H9 (cell line): ENCODE results near the gene MRPS11. TPM values are rescaled to one million over a fixed set of nuclear protein-coding genes. Genes with fewer than 3 reads are reported as not detected.
A peak's percentile ranks its signal among the peaks of the same experiment; 100 is the strongest.

Source experiments
- DNase-seq: peaks from one replicate; pipeline ENCODE4 v3.0.0-alpha.2; 2017
- H2AFZ ChIP-seq: one replicate; pipeline ENCODE4 v1.6.1; 2013; ENCODE audit warnings: mild to moderate bottlenecking, low read length, control low read depth, moderate library complexity
- H2AK5ac ChIP-seq: 2 replicates; pipeline ENCODE4 v1.6.1; 2013; ENCODE audit warnings: low read length, control low read depth, mixed read lengths; ENCODE audit not compliant: insufficient read length
- H2BK120ac ChIP-seq: one replicate; pipeline ENCODE4 v1.6.1; 2013; ENCODE audit warnings: low read depth, mild to moderate bottlenecking, low read length, control low read depth, inconsistent platforms; ENCODE audit not compliant: poor library complexity, severe bottlenecking
- H2BK12ac ChIP-seq: 2 replicates; pipeline ENCODE4 v1.6.1; 2013; ENCODE audit warnings: low read length, control low read depth, mixed read lengths, low read depth; ENCODE audit not compliant: insufficient read length
- H2BK15ac ChIP-seq: 2 replicates; pipeline ENCODE4 v1.6.1; 2013; ENCODE audit warnings: low read depth, low read length, control low read depth
- H2BK20ac ChIP-seq: one replicate; pipeline ENCODE4 v1.6.1; 2013; ENCODE audit warnings: low read depth, mild to moderate bottlenecking, low read length, control low read depth, inconsistent platforms; ENCODE audit not compliant: poor library complexity, severe bottlenecking
- H2BK5ac ChIP-seq: 2 replicates; pipeline ENCODE4 v1.6.1; 2013; ENCODE audit warnings: low read length, control low read depth, mixed read lengths; ENCODE audit not compliant: insufficient read length
- H3K14ac ChIP-seq: 2 replicates; pipeline ENCODE4 v1.6.1; 2013; ENCODE audit warnings: low read length, control low read depth; ENCODE audit not compliant: insufficient read depth
- H3K18ac ChIP-seq: 2 replicates; pipeline ENCODE4 v1.6.1; 2013; ENCODE audit warnings: low read depth, mild to moderate bottlenecking, mixed read lengths, low read length, control low read depth; ENCODE audit not compliant: insufficient read length
- H3K23ac ChIP-seq: 2 replicates; pipeline ENCODE4 v1.6.1; 2013; ENCODE audit warnings: low read length, control low read depth, mixed read lengths, low read depth; ENCODE audit not compliant: insufficient read length
- H3K23me2 ChIP-seq: 2 replicates; pipeline ENCODE4 v1.6.1; 2013; ENCODE audit warnings: low read depth, mild to moderate bottlenecking, mixed read lengths, low read length, control low read depth; ENCODE audit not compliant: insufficient read length, poor library complexity, severe bottlenecking
- H3K27ac ChIP-seq: 2 replicates; pipeline ENCODE4 v1.5.1; 2013; ENCODE audit warnings: low read length, control low read depth, mixed read lengths, low read depth; ENCODE audit not compliant: insufficient read length
- H3K27me3 ChIP-seq: 2 replicates; pipeline ENCODE4 v1.6.1; 2013; ENCODE audit warnings: low read length, control low read depth, inconsistent platforms; ENCODE audit not compliant: insufficient read depth
- H3K4ac ChIP-seq: 2 replicates; pipeline ENCODE4 v1.6.1; 2013; ENCODE audit warnings: low read depth, mild to moderate bottlenecking, control low read depth, inconsistent platforms, low read length, moderate library complexity
- H3K4me1 ChIP-seq: 2 replicates; pipeline ENCODE4 v1.6.1; 2013; ENCODE audit warnings: low read length, control low read depth, inconsistent platforms; ENCODE audit not compliant: insufficient read depth
- H3K4me2 ChIP-seq: 2 replicates; pipeline ENCODE4 v1.6.1; 2013; ENCODE audit warnings: low read length, control low read depth, mixed read lengths; ENCODE audit not compliant: insufficient read length, insufficient read depth
- H3K56ac ChIP-seq: 2 replicates; pipeline ENCODE4 v1.6.1; 2013; ENCODE audit warnings: low read depth, mild to moderate bottlenecking, mixed read lengths, low read length, control low read depth; ENCODE audit not compliant: insufficient read length
- H3K79me1 ChIP-seq: 2 replicates; pipeline ENCODE4 v1.6.1; 2013; ENCODE audit warnings: low read depth, mild to moderate bottlenecking, moderate library complexity, low read length, control low read depth, inconsistent platforms; ENCODE audit not compliant: insufficient read depth, poor library complexity, severe bottlenecking
- H3K79me2 ChIP-seq: 2 replicates; pipeline ENCODE4 v1.6.1; 2013; ENCODE audit warnings: low read length, control low read depth, inconsistent platforms; ENCODE audit not compliant: insufficient read depth
- H3K9ac ChIP-seq: 2 replicates; pipeline ENCODE4 v1.6.1; 2013; ENCODE audit warnings: low read length, control low read depth, mixed read lengths; ENCODE audit not compliant: insufficient read length; ENCODE audit errors: extremely low read depth
- H3K9me3 ChIP-seq: one replicate; pipeline ENCODE4 v1.6.1; 2013; ENCODE audit warnings: low read depth, low read length, inconsistent platforms; ENCODE audit not compliant: control insufficient read depth
- H3T11ph ChIP-seq: one replicate; pipeline ENCODE4 v1.6.1; 2013; ENCODE audit warnings: mild to moderate bottlenecking, low read length, control low read depth, inconsistent platforms
- H4K20me1 ChIP-seq: one replicate; pipeline ENCODE4 v1.6.1; 2013; ENCODE audit not compliant: control insufficient read depth, insufficient read length, insufficient read depth
- H4K5ac ChIP-seq: 2 replicates; pipeline ENCODE4 v1.6.1; 2013; ENCODE audit warnings: low read depth, mild to moderate bottlenecking, mixed read lengths, low read length, control low read depth; ENCODE audit not compliant: insufficient read length
- H4K8ac ChIP-seq: replicated peaks from 2 replicates; pipeline ENCODE4 v1.6.1; 2013; ENCODE audit warnings: low read length, control low read depth, mixed read lengths, low read depth; ENCODE audit not compliant: insufficient read length
- H4K91ac ChIP-seq: 2 replicates; pipeline ENCODE4 v1.6.1; 2013; ENCODE audit warnings: low read depth, mild to moderate bottlenecking, moderate library complexity, mixed read lengths, low read length, control low read depth; ENCODE audit not compliant: insufficient read length
- H3K27ac Mint-ChIP-seq, 3 experiments: 2 replicates in 2 of 3; 3 replicates in 1 of 3; pipeline ENCODE4 v1.8.0; 2020 to 2021; ENCODE audit warnings: mixed read lengths in 3 of 3, mild to moderate bottlenecking in 1 of 3, moderate library complexity in 1 of 3
- H3K27me3 Mint-ChIP-seq: 2 replicates; pipeline ENCODE4 v1.8.0; 2021; ENCODE audit warnings: low read depth, mild to moderate bottlenecking, moderate library complexity, mixed read lengths
- H3K36me3 Mint-ChIP-seq, 3 experiments: 2 replicates in 2 of 3; 3 replicates in 1 of 3; pipeline ENCODE4 v1.8.0; 2020 to 2021; ENCODE audit warnings: low read depth in 3 of 3, mixed read lengths in 3 of 3; ENCODE audit not compliant: insufficient read depth in 1 of 3
- H3K4me1 Mint-ChIP-seq, 2 experiments: 2 replicates each; pipeline ENCODE4 v1.8.0; 2020; ENCODE audit warnings: mixed read lengths in 2 of 2
- H3K4me3 Mint-ChIP-seq, 2 experiments: 2 replicates in 1 of 2; 3 replicates in 1 of 2; pipeline ENCODE4 v1.8.0; 2020 to 2021; ENCODE audit warnings: mild to moderate bottlenecking in 2 of 2, mixed read lengths in 2 of 2, moderate library complexity in 1 of 2
- H3K9me3 Mint-ChIP-seq, 2 experiments: 2 replicates in 1 of 2; 3 replicates in 1 of 2; pipeline ENCODE4 v1.8.0; 2020; ENCODE audit warnings: mild to moderate bottlenecking in 2 of 2, mixed read lengths in 2 of 2, moderate library complexity in 1 of 2
- CTCF ChIP-seq: fragments of 200-600 bp; sonication (generic); conservative IDR thresholded peaks from 3 replicates; pipeline ENCODE4 v1.8.0; 2021; ENCODE audit warnings: antibody characterized with exemption, mild to moderate bottlenecking
- WGBS: extraction: QIAGEN DNeasy Blood & Tissue Kit; methylation state at CpG from one replicate; pipeline ENCODE4 v1.1.7; 2013; ENCODE audit warnings: missing lambda C conversion rate, low lambda C conversion rate, mixed read lengths; ENCODE audit not compliant: insufficient read length; ENCODE audit errors: extremely low coverage; 5-methylcytosine and 5-hydroxymethylcytosine counted together
- total RNA-seq: library from RNA; stranded (reverse); gene quantifications from 2 replicates; pipeline ENCODE4 v1.2.1, GENCODE V29; 2021

The MRPS11 gene
- total RNA-seq, 1 experiment from 2014 or later, result 54.5 TPM

- no peak overlapping the region for H3K9ac ChIP-seq
- H3K27ac Mint-ChIP-seq, result no peak overlapping the region
- no peak overlapping the region for H2BK5ac ChIP-seq
Measured at GRCh38 chr15:88465633-88466224, 1.8 kb upstream of the MRPS11 start.

More at GRCh38 chr15:88465633-88466224, 1.8 kb upstream of the MRPS11 start:
- TF ChIP-seq CTCF, result no peak
- peaks cover 7 to 41% (median 28%) of the 10 kb centered on the region in 3 experiments; a peak in 6 of 7 replicates for H3K36me3 Mint-ChIP-seq
- peaks cover 12% of the 10 kb centered on the region for H3K23me2 ChIP-seq
- no peak overlapping the region for H2BK12ac ChIP-seq
- H3K79me1 ChIP-seq, result peaks cover 3% of the 10 kb centered on the region
- no peak overlapping the region for H3K56ac ChIP-seq
- H2AK5ac ChIP-seq, result no peak overlapping the region
- no peak overlapping the region for H2BK20ac ChIP-seq
- no peak overlapping the region for H2AFZ ChIP-seq
- H4K8ac ChIP-seq, result no peak overlapping the region
- H3T11ph ChIP-seq, result no peak overlapping the region
- no peaks in the 10 kb centered on the region for H3K9me3 ChIP-seq
- H3K9me3 Mint-ChIP-seq, result no peaks in the 10 kb centered on the region
- H4K20me1 ChIP-seq, result no peaks in the 10 kb centered on the region
- no peak overlapping the region for H4K5ac ChIP-seq
- H3K27me3 ChIP-seq, result no peaks in the 10 kb centered on the region
- H3K27me3 Mint-ChIP-seq, result no peaks in the 10 kb centered on the region
- H3K4me3 Mint-ChIP-seq, result peak overlapping the region; percentile 90 to 96; a peak in 3 of 5 replicates
- peaks cover 14% of the 10 kb centered on the region in 2 experiments for H3K4me1 Mint-ChIP-seq
- H4K91ac ChIP-seq, result no peak overlapping the region
- peak overlapping the region; percentile 92 for H3K4me2 ChIP-seq
- no CpG with 5 or more reads among the region's 4 CpGs for WGBS
- no peak overlapping the region for H3K27ac ChIP-seq
- H2BK120ac ChIP-seq, result no peak overlapping the region
- H3K14ac ChIP-seq, result no peak overlapping the region
- H3K4ac ChIP-seq, result no peak overlapping the region
- H3K18ac ChIP-seq, result no peak overlapping the region
- peaks cover 12% of the 10 kb centered on the region; the same call in 1 of the 2 replicates for H3K79me2 ChIP-seq
- DNase-seq, result no peak
- 0 out of 2 replicates have a peak, but pooled peaks cover 2% of the 10 kb centered on the region for H3K4me1 ChIP-seq
- H3K23ac ChIP-seq, result no peak overlapping the region
- H2BK15ac ChIP-seq, result no peak overlapping the region
